A549 (cell line): ENCODE data around the gene ATP5F1A. TPM values are rescaled to one million over a fixed set of nuclear protein-coding genes. Genes with fewer than 3 reads are reported as not detected.

Source experiments
- ATAC-seq, 2 experiments: fragments of 200-7000 bp in 1 of 2; fragments of >200 bp in 1 of 2; cut with Nextera tagmentation in 1 of 2; cut with Tn5 transposase in 1 of 2; 3 replicates each; pipeline versions ENCODE4 v1.8.0 to v1.9.1; 2018 to 2020; ENCODE audit warnings: mild to moderate bottlenecking in 1 of 2, moderate library complexity in 1 of 2
- CTCF ChIA-PET: fragments of 300-600 bp; sonication (Branson Sonifier 250); formaldehyde crosslinking; extraction: SDS; loops from one replicate; lab custom pipeline; 2021; ENCODE audit warnings: antibody characterized with exemption, inconsistent platforms; lab: Yijun Ruan, JAX
- POLR2A ChIA-PET: fragments of 350-600 bp; formaldehyde crosslinking; extraction: SDS; loops from one replicate; lab custom pipeline; 2021; ENCODE audit warnings: antibody characterized with exemption, inconsistent platforms; lab: Yijun Ruan, JAX
- DNase-seq, 2 experiments: peaks; one replicate each; pipeline versions ENCODE4 v3.0.0 to v3.0.0-alpha.2; 2011 to 2016; ENCODE audit warnings: low read depth in 1 of 2, low spot score in 1 of 2
- FAIRE-seq: peaks from 2 replicates; lab custom pipeline; 2011; peaks lifted over from hg19 to GRCh38; lab: Jason Lieb, UNC
- H3K27ac ChIP-seq, 2 experiments: fragments of >200 bp; sonication (Bioruptor Twin); formaldehyde crosslinking; 3 replicates each; pipeline ENCODE4 v1.5.1; 2016 to 2017
- H3K4me1 ChIP-seq: fragments of >200 bp; sonication (Bioruptor Twin); formaldehyde crosslinking; 3 replicates; pipeline ENCODE4 v1.6.1; 2016
- H3K4me2 ChIP-seq: fragments of >200 bp; sonication (Bioruptor Twin); formaldehyde crosslinking; 3 replicates; pipeline ENCODE4 v1.6.1; 2016
- H3K4me3 ChIP-seq: fragments of >200 bp; sonication (Bioruptor Twin); formaldehyde crosslinking; 3 replicates; pipeline ENCODE4 v1.5.1; 2016
- H3K9me3 ChIP-seq: fragments of >200 bp; sonication (Bioruptor Twin); formaldehyde crosslinking; 3 replicates; pipeline ENCODE4 v1.6.1; 2016
- ATOH8 ChIP-seq: fragments of 250-450 bp; sonication (Bioruptor Pico); IDR thresholded peaks from 2 replicates; pipeline ENCODE4 v1.5.0; 2020; ENCODE audit warnings: low read depth, mild to moderate bottlenecking, moderate library complexity
- CEBPB ChIP-seq, 2 experiments: fragments of >200 bp in 1 of 2; sonication (Bioruptor Twin) in 1 of 2; formaldehyde crosslinking in 1 of 2; IDR thresholded peaks; 2 replicates each; pipeline ENCODE4 v1.6.1; 2012 to 2016
- E2F6 ChIP-seq: IDR thresholded peaks from 2 replicates; pipeline ENCODE4 v1.6.1; 2012; ENCODE audit warnings: low read depth, borderline replicate concordance
- EHMT2 ChIP-seq: fragments of 200-600 bp; sonication (generic); IDR thresholded peaks from 2 replicates; pipeline ENCODE4 v1.6.1; 2016; ENCODE audit warnings: antibody characterized with exemption, low read depth, mild to moderate bottlenecking, moderate library complexity
- EP300 ChIP-seq, 2 experiments: fragments of >200 bp; sonication (Bioruptor Twin); formaldehyde crosslinking; IDR thresholded peaks; 2 replicates in 1 of 2; 3 replicates in 1 of 2; pipeline ENCODE4 v1.6.1; 2016 to 2017
- FOSB ChIP-seq: fragments of 250-450 bp; sonication (Bioruptor Pico); IDR thresholded peaks from 2 replicates; pipeline ENCODE4 v1.5.0; 2020; ENCODE audit warnings: mild to moderate bottlenecking, moderate library complexity
- GATA3 ChIP-seq: IDR thresholded peaks from 2 replicates; pipeline ENCODE4 v1.6.1; 2012; ENCODE audit warnings: borderline replicate concordance
- HEYL ChIP-seq: fragments of 250-450 bp; sonication (Bioruptor Pico); IDR thresholded peaks from 2 replicates; pipeline ENCODE4 v1.8.0; 2021; ENCODE audit warnings: mild to moderate bottlenecking, moderate library complexity
- HMGXB4 ChIP-seq: fragments of 250-450 bp; sonication (Bioruptor Pico); IDR thresholded peaks from 2 replicates; pipeline ENCODE4 v1.5.0; 2021; ENCODE audit warnings: mild to moderate bottlenecking, moderate library complexity, borderline replicate concordance
- HOXA7 ChIP-seq: fragments of 250-450 bp; sonication (Bioruptor Pico); IDR thresholded peaks from 2 replicates; pipeline ENCODE4 v1.5.0; 2020; ENCODE audit warnings: mild to moderate bottlenecking, moderate library complexity
- HOXB13 ChIP-seq: fragments of 250-450 bp; sonication (Bioruptor Pico); IDR thresholded peaks from 2 replicates; pipeline ENCODE4 v1.5.0; 2020; ENCODE audit warnings: low read depth, mild to moderate bottlenecking, moderate library complexity
- JUN ChIP-seq, 2 experiments: fragments of >200 bp; sonication (Bioruptor Twin); formaldehyde crosslinking; IDR thresholded peaks; 2 replicates in 1 of 2; 3 replicates in 1 of 2; pipeline ENCODE4 v1.6.1; 2016 to 2017
- KDM1A ChIP-seq: fragments of 200-600 bp; sonication (generic); IDR thresholded peaks from 2 replicates; pipeline ENCODE4 v1.6.1; 2016; ENCODE audit warnings: low read depth, mild to moderate bottlenecking
- MAFK ChIP-seq: fragments of 450-650 bp; IDR thresholded peaks from 2 replicates; pipeline ENCODE4 v1.6.1; 2014; ENCODE audit not compliant: partially characterized antibody
- MYC ChIP-seq: IDR thresholded peaks from 2 replicates; pipeline ENCODE4 v1.6.1; 2012; ENCODE audit warnings: mild to moderate bottlenecking, inconsistent platforms, low read length, improper control_type of control experiment, borderline replicate concordance
- NPAS2 ChIP-seq: fragments of 250-450 bp; sonication (Bioruptor Pico); IDR thresholded peaks from 2 replicates; pipeline ENCODE4 v1.8.0; 2022; ENCODE audit warnings: mild to moderate bottlenecking, moderate library complexity, borderline replicate concordance
- POLR2AphosphoS2 ChIP-seq: conservative IDR thresholded peaks from 2 replicates; pipeline ENCODE4 v1.6.1; 2012; ENCODE audit warnings: low read length, improper control_type of control experiment, inconsistent platforms
- RCOR1 ChIP-seq: fragments of 150-350 bp; IDR thresholded peaks from 2 replicates; pipeline ENCODE4 v1.6.1; 2014; ENCODE audit warnings: antibody characterized with exemption, low read length, low read depth
- RFX5 ChIP-seq: fragments of 450-650 bp; IDR thresholded peaks from 2 replicates; pipeline ENCODE4 v1.7.1; 2014; ENCODE audit warnings: antibody characterized with exemption, mild to moderate bottlenecking, moderate library complexity
- SMC3 ChIP-seq: fragments of >200 bp; sonication (Bioruptor Twin); formaldehyde crosslinking; IDR thresholded peaks from 3 replicates; pipeline ENCODE4 v1.6.1; 2018; ENCODE audit warnings: inconsistent platforms
- TFCP2L1 ChIP-seq: fragments of 250-450 bp; sonication (Bioruptor Pico); IDR thresholded peaks from 2 replicates; pipeline ENCODE4 v1.5.0; 2021; ENCODE audit warnings: mild to moderate bottlenecking
- TP53 ChIP-seq: fragments of 250-450 bp; sonication (Bioruptor Pico); IDR thresholded peaks from 2 replicates; pipeline ENCODE4 v1.5.0; 2021; ENCODE audit warnings: mild to moderate bottlenecking, moderate library complexity
- ZC3H11A ChIP-seq: fragments of 450-650 bp; IDR thresholded peaks from 2 replicates; pipeline ENCODE4 v1.6.1; 2014; ENCODE audit warnings: antibody characterized with exemption, mild to moderate bottlenecking
- ZFP36 ChIP-seq: fragments of 450-650 bp; IDR thresholded peaks from 2 replicates; pipeline ENCODE4 v1.6.1; 2014; ENCODE audit warnings: borderline replicate concordance; ENCODE audit not compliant: partially characterized antibody
- ZNF302 ChIP-seq: fragments of 250-450 bp; sonication (Bioruptor Pico); IDR thresholded peaks from 2 replicates; pipeline ENCODE4 v1.9.0; 2021; ENCODE audit warnings: inconsistent platforms, mild to moderate bottlenecking, moderate library complexity
- WGBS: methylation state at CpG from one replicate; pipeline ENCODE4 v1.1.6; 2017; ENCODE audit errors: missing lambda C conversion rate; 5-methylcytosine and 5-hydroxymethylcytosine counted together
- polyA plus RNA-seq, 4 experiments: library from polyadenylated mRNA; depleted of rRNA in 3 of 4; stranded (reverse); fragments of >200 nt; fragmentation: RNase III in 1 of 4; extraction: RNeasy Plus Mini Kit Qiagen cat#74134 plus additional on column Dnase treatment in 1 of 4; gene quantifications; 2 replicates in 3 of 4; 3 replicates in 1 of 4; pipeline ENCODE4 v1.2.3, GENCODE V29; 2011 to 2017
- TF ChIP-seq, protein P1 (sequence below): fragments of >200 bp; sonication (Bioruptor Twin); formaldehyde crosslinking; IDR thresholded peaks from 2 replicates; pipeline ENCODE4 v1.6.1; 2016
- TF ChIP-seq, protein P2 (sequence below): IDR thresholded peaks from 2 replicates; pipeline ENCODE4 v1.6.1; 2012

Gene ATP5F1A
- polyA plus RNA-seq, 2 of the 4 experiments (the other 2 are of a cell fraction) = 422 to 543 TPM

- Histone ChIP-seq H3K9me3 (no peaks in the 10 kb centered on the region), H3K4me3 (no peak overlapping the region), H3K27ac (no peak overlapping the region), H3K4me2 (no peak overlapping the region), H3K4me1 (no peaks in the 10 kb centered on the region)
- ATAC-seq (no peak), DNase-seq (no peak), FAIRE-seq (no peak)
- ChIA-PET POLR2A (no interaction called here), CTCF (interaction anchor here (0.5 to 1.1 kb wide), 5 partner anchors 87 to 397 kb away, joined by 3 to 4 read pairs (median 3); no protein-coding TSS in a partner anchor)
- TF ChIP-seq EP300 (IDR thresholded peaks at IDR 0.05) = no peak
- no peak for TF ChIP-seq TFCP2L1
- TF ChIP-seq TP53 (CRISPR knock-in tag) = no peak
- no peak for TF ChIP-seq EHMT2
- TF ChIP-seq HEYL (CRISPR knock-in tag) = no peak
- no peak for TF ChIP-seq RFX5
- no peak for TF ChIP-seq NPAS2
- no peak for TF ChIP-seq MYC
- no peak for TF ChIP-seq RCOR1
- no peak for TF ChIP-seq ZFP36
- no peak for TF ChIP-seq HMGXB4 (CRISPR knock-in tag)
- TF ChIP-seq, protein P1, sequence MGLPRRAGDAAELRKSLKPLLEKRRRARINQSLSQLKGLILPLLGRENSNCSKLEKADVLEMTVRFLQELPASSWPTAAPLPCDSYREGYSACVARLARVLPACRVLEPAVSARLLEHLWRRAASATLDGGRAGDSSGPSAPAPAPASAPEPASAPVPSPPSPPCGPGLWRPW = no peak
- TF ChIP-seq HOXA7 (CRISPR knock-in tag) = no peak
- no peak for TF ChIP-seq ATOH8
- no peak for TF ChIP-seq ZNF302 (CRISPR knock-in tag)
- TF ChIP-seq HOXB13 (CRISPR knock-in tag) = no peak
- no peak for TF ChIP-seq E2F6
- TF ChIP-seq GATA3 = no peak
- WGBS = 81% methylated on average over 1 of the region's 1 CpG
These were observed 36.3 kb downstream of the ATP5F1A start for GRCh38 chr18:46061796-46062195.

- DNase-seq = no peak
- H3K9me3 ChIP-seq = no peaks in the 10 kb centered on the region
- WGBS = 70% methylated on average over 2 of the region's 3 CpGs
- no peak overlapping the region for H3K4me3 ChIP-seq
- ChIA-PET CTCF (interaction anchor here (0.5 to 1.1 kb wide), 6 partner anchors 87 to 397 kb away, joined by 3 to 4 read pairs (median 3); no protein-coding TSS in a partner anchor), POLR2A (no interaction called here)
- no peak overlapping the region for H3K27ac ChIP-seq
- H3K4me1 ChIP-seq = no peaks in the 10 kb centered on the region
- FAIRE-seq = no peak
- TF ChIP-seq POLR2AphosphoS2 (no peak), RCOR1 (no peak), ZC3H11A (no peak), MAFK (no peak), ATOH8 (no peak), FOSB (CRISPR knock-in tag) (no peak), JUN (IDR thresholded peaks at IDR 0.05) (no peak), KDM1A (no peak), CEBPB (IDR thresholded peaks at IDR 0.05) (no peak), SMC3 (no peak), ZFP36 (no peak)
- TF ChIP-seq, protein P2, sequence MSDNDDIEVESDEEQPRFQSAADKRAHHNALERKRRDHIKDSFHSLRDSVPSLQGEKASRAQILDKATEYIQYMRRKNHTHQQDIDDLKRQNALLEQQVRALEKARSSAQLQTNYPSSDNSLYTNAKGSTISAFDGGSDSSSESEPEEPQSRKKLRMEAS = no peak
- no peak overlapping the region for H3K4me2 ChIP-seq
- no peak for ATAC-seq
These were observed 36.7 kb downstream of the ATP5F1A start for GRCh38 chr18:46061387-46061786.
